PC-3 (cell line): ENCODE data around the gene HNF4A. TPM values are rescaled to one million over a fixed set of nuclear protein-coding genes. Genes with fewer than 3 reads are reported as not detected.
A peak's percentile ranks its signal among the peaks of the same experiment; 100 is the strongest.
"Not testable (repeated sequence)": the region's sequence is repeated elsewhere in the genome, so short reads cannot be mapped to it uniquely, and the experiment has no call there.

ENCODE experiments used
- ATAC-seq: fragments of 200-7000 bp; cut with Tn5 transposase; 2 replicates; pipeline ENCODE4 v1.9.1; 2020; ENCODE audit warnings: mild to moderate bottlenecking, moderate library complexity
- BruUV-seq: library from RNA; stranded (reverse); fragments of 400-500 nt; replicated peaks from 2 replicates; lab custom pipeline; 2021; lab: Mats Ljungman, UMichigan
- CTCF ChIA-PET: fragments of 300-600 bp; sonication (Branson Sonifier 250); formaldehyde crosslinking; loops from one replicate; lab custom pipeline; 2022; ENCODE audit warnings: antibody characterized with exemption; lab: Charles Lee
- POLR2A ChIA-PET: fragments of 300-600 bp; sonication (Branson Sonifier 250); formaldehyde crosslinking; loops from one replicate; lab custom pipeline; 2022; ENCODE audit warnings: antibody characterized with exemption; ENCODE audit not compliant: unreplicated experiment; lab: Charles Lee
- DNase-seq: peaks from one replicate; pipeline ENCODE4 v3.0.0-alpha.2; 2015
- H2AFZ ChIP-seq: fragments of 300-600 bp; sonication (generic); 2 replicates; pipeline ENCODE4 v1.6.0; 2016; ENCODE audit warnings: antibody characterized with exemption, low read length
- H3F3A ChIP-seq: fragments of 300-600 bp; sonication (generic); one replicate; pipeline ENCODE4 v1.6.0; 2017; ENCODE audit warnings: antibody characterized with exemption, low read length, control low read depth, mild to moderate bottlenecking; ENCODE audit not compliant: unreplicated experiment
- H3K27ac ChIP-seq: fragments of 300-600 bp; sonication (generic); 2 replicates; pipeline ENCODE4 v1.5.1; 2016; ENCODE audit warnings: mild to moderate bottlenecking, low read length
- H3K27me3 ChIP-seq: fragments of 300-600 bp; sonication (generic); 2 replicates; pipeline ENCODE4 v1.6.1; 2016; ENCODE audit warnings: low read length, mixed read lengths
- H3K36me3 ChIP-seq: fragments of 300-600 bp; sonication (generic); 2 replicates; pipeline ENCODE4 v1.6.1; 2016; ENCODE audit warnings: low read depth, mixed run types, low read length, mixed read lengths
- H3K4me1 ChIP-seq: fragments of 300-600 bp; sonication (generic); 2 replicates; pipeline ENCODE4 v1.5.1; 2016; ENCODE audit warnings: low read length; ENCODE audit not compliant: insufficient read depth
- H3K4me2 ChIP-seq: fragments of 300-600 bp; sonication (generic); 2 replicates; pipeline ENCODE4 v1.6.0; 2016; ENCODE audit warnings: low read length
- H3K4me3 ChIP-seq: fragments of 300-600 bp; sonication (generic); 2 replicates; pipeline ENCODE4 v1.5.1; 2016; ENCODE audit warnings: mild to moderate bottlenecking, low read length, mixed read lengths
- H3K79me2 ChIP-seq: fragments of 300-600 bp; sonication (generic); 2 replicates; pipeline ENCODE4 v1.6.1; 2017; ENCODE audit warnings: low read length, mixed read lengths
- H3K9ac ChIP-seq: fragments of 300-600 bp; sonication (generic); 2 replicates; pipeline ENCODE4 v1.6.0; 2016; ENCODE audit warnings: mild to moderate bottlenecking, low read length
- H3K9me2 ChIP-seq: fragments of 300-600 bp; sonication (generic); replicated peaks from 2 replicates; pipeline ENCODE4 v1.6.1; 2016; ENCODE audit warnings: mixed run types, low read length, mixed read lengths
- H3K9me3 ChIP-seq: fragments of 300-600 bp; sonication (generic); 2 replicates; pipeline ENCODE4 v1.6.1; 2016; ENCODE audit warnings: low read length, mixed read lengths
- H4K20me1 ChIP-seq: fragments of 300-600 bp; sonication (generic); 2 replicates; pipeline ENCODE4 v1.6.1; 2016; ENCODE audit warnings: low read length, mixed read lengths
- CTCF ChIP-seq: fragments of 300-600 bp; sonication (generic); conservative IDR thresholded peaks from 2 replicates; pipeline ENCODE4 v1.5.1; 2017; ENCODE audit warnings: antibody characterized with exemption, low read depth, mild to moderate bottlenecking, low read length
- EZH2 ChIP-seq: fragments of 300-600 bp; sonication (generic); IDR thresholded peaks from one replicate; pipeline ENCODE4 v1.6.1; 2017; ENCODE audit warnings: antibody characterized with exemption, mild to moderate bottlenecking, low read length; ENCODE audit not compliant: unreplicated experiment
- EZH2phosphoT487 ChIP-seq: fragments of 300-600 bp; sonication (generic); IDR thresholded peaks from 2 replicates; pipeline ENCODE4 v1.6.1; 2018; ENCODE audit warnings: mild to moderate bottlenecking, antibody characterized with exemption, low read length, borderline replicate concordance
- intact Hi-C: fragments of 100-400 bp; cut with micrococcal nuclease; formaldehyde crosslinking; loops from 2 replicates; pipeline ENCODE4 v1.9.0; 2023
- total RNA-seq: library from RNA; depleted of rRNA; stranded (reverse); fragments of >200 nt; gene quantifications from 2 replicates; pipeline ENCODE4 v1.2.3, GENCODE V29; 2014

The HNF4A gene
- total RNA-seq, 1 experiment from 2014 or later: not detected

GRCh38 chr20:44468044-44468782 is 112.7 kb downstream of the HNF4A start:
- no TSS peak for BruUV-seq
- H3K4me1 ChIP-seq: peaks cover 12% of the 10 kb centered on the region
- intact Hi-C loops: no loop called here

GRCh38 chr20:44470327-44470726 is 114.8 kb downstream of the HNF4A start:
- no peak for DNase-seq
- Histone ChIP-seq H3K9me3 (no peaks in the 10 kb centered on the region), H2AFZ (no peak overlapping the region), H4K20me1 (no peaks in the 10 kb centered on the region), H3K4me1 (peaks cover 9% of the 10 kb centered on the region), H3K36me3 (no peaks in the 10 kb centered on the region), H3K27ac (no peak overlapping the region), H3K9me2 (no peaks in the 10 kb centered on the region), H3K4me3 (no peak overlapping the region), H3K4me2 (no peak overlapping the region), H3K79me2 (no peaks in the 10 kb centered on the region), H3F3A (no peaks in the 10 kb centered on the region), H3K27me3 (no peaks in the 10 kb centered on the region), H3K9ac (no peak overlapping the region)
- ATAC-seq: no peak
- POLR2A ChIA-PET: no interaction called here
- TF ChIP-seq CTCF (no peak), EZH2phosphoT487 (no peak)
- intact Hi-C loops: loop anchor here (5.0 kb wide), 1 partner anchor 158 kb away; the partner anchor contains the start of gene FITM2
- no TSS peak for BruUV-seq
- CTCF ChIA-PET: no interaction called here

More at GRCh38 chr20:44468044-44468782, 112.7 kb downstream of the HNF4A start:
- H3K4me2 ChIP-seq: no peak overlapping the region
- H3K9ac ChIP-seq: no peak overlapping the region
- POLR2A ChIA-PET: no interaction called here
- no peaks in the 10 kb centered on the region for H3K9me2 ChIP-seq
- H3K79me2 ChIP-seq: no peaks in the 10 kb centered on the region
- H2AFZ ChIP-seq: no peak overlapping the region
- no peaks in the 10 kb centered on the region for H3K27me3 ChIP-seq
- CTCF ChIA-PET: no interaction called here
- no peaks in the 10 kb centered on the region for H3K36me3 ChIP-seq
- DNase-seq (no peak), ATAC-seq (no peak)
- no peaks in the 10 kb centered on the region for H3F3A ChIP-seq
- no peaks in the 10 kb centered on the region for H4K20me1 ChIP-seq
- H3K27ac ChIP-seq: no peak overlapping the region
- no peaks in the 10 kb centered on the region for H3K9me3 ChIP-seq
- no peak for TF ChIP-seq CTCF
- no peak overlapping the region for H3K4me3 ChIP-seq

GRCh38 chr20:44471481-44471882 is 116.0 kb downstream of the HNF4A start:
- Histone ChIP-seq H3K9me2 (no peaks in the 10 kb centered on the region), H3K36me3 (no peaks in the 10 kb centered on the region), H2AFZ (no peak overlapping the region), H3K9ac (no peak overlapping the region), H3F3A (no peaks in the 10 kb centered on the region), H4K20me1 (no peaks in the 10 kb centered on the region), H3K9me3 (no peaks in the 10 kb centered on the region), H3K4me3 (no peak overlapping the region), H3K27me3 (no peaks in the 10 kb centered on the region), H3K4me2 (no peak overlapping the region), H3K79me2 (peaks cover 7% of the 10 kb centered on the region), H3K4me1 (peaks cover 11% of the 10 kb centered on the region), H3K27ac (no peak overlapping the region)
- peak; percentile 13; the same call in 1 of the 2 replicates for ATAC-seq
- TF ChIP-seq EZH2 (no peak), CTCF (peak; percentile 74)
- intact Hi-C loops: loop anchor here (1.0 to 5.0 kb wide), 3 partner anchors 83 to 254 kb away; partner anchors contain the start of gene FITM2
- DNase-seq: peak; percentile 70
- POLR2A ChIA-PET: interaction anchor here (0.6 kb wide), 1 partner anchor 26 kb away, joined by 3 read pairs; no protein-coding TSS in a partner anchor
- no TSS peak for BruUV-seq
- CTCF ChIA-PET: interaction anchor here (0.6 to 1.2 kb wide), 6 partner anchors 10 to 604 kb away, joined by 3 to 6 read pairs (median 4); partner anchors contain the start of gene FITM2

GRCh38 chr20:44472283-44472682 is 116.8 kb downstream of the HNF4A start:
- CTCF ChIA-PET: interaction anchor here (0.6 to 0.8 kb wide), 2 partner anchors 151 to 255 kb away, joined by 3 read pairs; no protein-coding TSS in a partner anchor
- ATAC-seq, H3K4me2 ChIP-seq, H3K9ac ChIP-seq, BruUV-seq, H4K20me1 ChIP-seq, H3K27me3 ChIP-seq, H3F3A ChIP-seq, H3K27ac ChIP-seq, POLR2A ChIA-PET, H2AFZ ChIP-seq, H3K9me2 ChIP-seq, H3K9me3 ChIP-seq, H3K36me3 ChIP-seq, DNase-seq, H3K4me3 ChIP-seq: not testable (repeated sequence)
- peaks cover 19% of the 10 kb centered on the region for H3K4me1 ChIP-seq
- intact Hi-C loops: loop anchor here (5.0 kb wide), 1 partner anchor 160 kb away; the partner anchor contains the start of gene FITM2
- H3K79me2 ChIP-seq: peaks cover 15% of the 10 kb centered on the region
